Tibial nerve (tissue), 3 donors: ENCODE measurements around the gene C2.

ENCODE experiments used
- CTCF ChIP-seq, 5 experiments: fragments of 200-600 bp in 3 of 5; fragments of 450-650 bp in 2 of 5; sonication (generic) in 3 of 5; IDR thresholded peaks; one replicate each; pipeline ENCODE4 v1.5.1; 2016 to 2019; ENCODE audit warnings: antibody characterized with exemption in 5 of 5, mild to moderate bottlenecking in 3 of 5, moderate library complexity in 2 of 5
- POLR2A ChIP-seq, 2 donors: fragments of 450-650 bp; IDR thresholded peaks; one replicate each; pipeline ENCODE4 v1.6.1; 2017; ENCODE audit warnings: antibody characterized with exemption in 2 of 2, mild to moderate bottlenecking in 2 of 2, moderate library complexity in 2 of 2

GRCh38 chr6:31901415-31901952 is 26.0 kb upstream of the C2 start:
- TF ChIP-seq CTCF (IDR thresholded peaks at IDR 0.05) (no peak), POLR2A (IDR thresholded peaks at IDR 0.05) (no peak)
